Caco-2 (cell line): Measurements from ENCODE around the gene PSTK. TPM values are rescaled to one million over a fixed set of nuclear protein-coding genes. Genes with fewer than 3 reads are reported as not detected.

Experiments
- BruUV-seq: library from RNA; stranded (reverse); fragments of 400-500 nt; replicated peaks from 2 replicates; lab custom pipeline; 2021; lab: Mats Ljungman, UMichigan
- CTCF ChIA-PET: fragments of 300-600 bp; sonication (Branson Sonifier 250); formaldehyde crosslinking; loops from one replicate; lab custom pipeline; 2022; ENCODE audit warnings: antibody characterized with exemption; lab: Charles Lee
- POLR2A ChIA-PET: fragments of 300-600 bp; sonication (Branson Sonifier 250); formaldehyde crosslinking; loops from one replicate; lab custom pipeline; 2022; ENCODE audit warnings: antibody characterized with exemption; lab: Charles Lee
- DNase-seq, 2 experiments: peaks; one replicate each; pipeline versions ENCODE4 v3.0.0 to v3.0.0-alpha.2; 2020 to 2022
- H3K27me3 ChIP-seq: replicated peaks from 2 replicates; pipeline ENCODE4 v1.6.0; 2011; ENCODE audit warnings: low read length; ENCODE audit not compliant: control insufficient read depth, insufficient read depth
- H3K36me3 ChIP-seq: 2 replicates; pipeline ENCODE4 v1.5.1; 2011; ENCODE audit warnings: low read length; ENCODE audit not compliant: control insufficient read depth, insufficient read depth
- H3K4me1 ChIP-seq: fragments of 250-450 bp; sonication (Bioruptor Pico); 2 replicates; pipeline ENCODE4 v1.5.1; 2020; ENCODE audit warnings: mild to moderate bottlenecking
- H3K4me3 ChIP-seq: 2 replicates; pipeline ENCODE4 v1.5.1; 2011; ENCODE audit warnings: low read depth, mild to moderate bottlenecking, control low read depth, low read length
- H3K9me3 ChIP-seq: fragments of 250-450 bp; sonication (Bioruptor Pico); 2 replicates; pipeline ENCODE4 v1.5.1; 2020; ENCODE audit warnings: mild to moderate bottlenecking, moderate library complexity
- H3K27ac Mint-ChIP-seq: one replicate; pipeline ENCODE4 v1.8.0; 2022; ENCODE audit warnings: mixed read lengths; ENCODE audit not compliant: unreplicated experiment
- H3K27me3 Mint-ChIP-seq: one replicate; pipeline ENCODE4 v1.8.0; 2022; ENCODE audit warnings: mixed read lengths; ENCODE audit not compliant: insufficient read depth, unreplicated experiment
- H3K36me3 Mint-ChIP-seq: one replicate; pipeline ENCODE4 v1.8.0; 2022; ENCODE audit warnings: mild to moderate bottlenecking, mixed read lengths; ENCODE audit not compliant: insufficient read depth, unreplicated experiment
- H3K4me1 Mint-ChIP-seq: one replicate; pipeline ENCODE4 v1.8.0; 2022; ENCODE audit warnings: low read depth, mixed read lengths; ENCODE audit not compliant: unreplicated experiment
- H3K4me3 Mint-ChIP-seq: one replicate; pipeline ENCODE4 v1.8.0; 2022; ENCODE audit warnings: mild to moderate bottlenecking, moderate library complexity, mixed read lengths; ENCODE audit not compliant: unreplicated experiment
- H3K9me3 Mint-ChIP-seq: one replicate; pipeline ENCODE4 v1.8.0; 2022; ENCODE audit warnings: mixed read lengths; ENCODE audit not compliant: unreplicated experiment
- intact Hi-C: fragments of 100-400 bp; cut with micrococcal nuclease; formaldehyde crosslinking; loops from one replicate; pipeline ENCODE4 v1.10.0; 2022; ENCODE audit not compliant: unreplicated experiment
- total RNA-seq: library from RNA; stranded (reverse); gene quantifications from 2 replicates; pipeline ENCODE4 v1.2.3, GENCODE V29; 2022
- TF ChIP-seq, protein P1 (sequence below), 2 experiments: fragments of 200-600 bp in 1 of 2; IDR thresholded peaks; 1 replicate in 1 of 2; 2 replicates in 1 of 2; pipeline versions ENCODE4 v1.5.1 to v1.8.0; 2011 to 2022; ENCODE audit warnings: antibody characterized with exemption in 1 of 2, control low read depth in 1 of 2, inconsistent platforms in 1 of 2, low read depth in 1 of 2, low read length in 1 of 2, mild to moderate bottlenecking in 1 of 2, moderate library complexity in 1 of 2; ENCODE audit not compliant: insufficient read depth in 1 of 2, severe bottlenecking in 1 of 2, unreplicated experiment in 1 of 2

The PSTK gene
- total RNA-seq, 1 experiment from 2014 or later = 8.2 TPM

- H3K27me3 ChIP-seq = no peaks in the 10 kb centered on the region
- H3K36me3 ChIP-seq = peaks cover 3% of the 10 kb centered on the region; the same call in 1 of the 2 replicates
- no peak overlapping the region for H3K27ac Mint-ChIP-seq
- peaks cover 6% of the 10 kb centered on the region for H3K36me3 Mint-ChIP-seq
- intact Hi-C loops = no loop called here
- H3K4me1 ChIP-seq = no peaks in the 10 kb centered on the region
- BruUV-seq = no TSS peak
- ChIA-PET CTCF (no interaction called here), POLR2A (no interaction called here)
- no peaks in the 10 kb centered on the region for H3K27me3 Mint-ChIP-seq
- no peak overlapping the region for H3K4me3 ChIP-seq
- no peak overlapping the region for H3K4me3 Mint-ChIP-seq
- 0 out of 2 replicates have a peak, but pooled peaks cover 10% of the 10 kb centered on the region for H3K9me3 ChIP-seq
- H3K9me3 Mint-ChIP-seq = peaks cover 39% of the 10 kb centered on the region
- TF ChIP-seq, protein P1, sequence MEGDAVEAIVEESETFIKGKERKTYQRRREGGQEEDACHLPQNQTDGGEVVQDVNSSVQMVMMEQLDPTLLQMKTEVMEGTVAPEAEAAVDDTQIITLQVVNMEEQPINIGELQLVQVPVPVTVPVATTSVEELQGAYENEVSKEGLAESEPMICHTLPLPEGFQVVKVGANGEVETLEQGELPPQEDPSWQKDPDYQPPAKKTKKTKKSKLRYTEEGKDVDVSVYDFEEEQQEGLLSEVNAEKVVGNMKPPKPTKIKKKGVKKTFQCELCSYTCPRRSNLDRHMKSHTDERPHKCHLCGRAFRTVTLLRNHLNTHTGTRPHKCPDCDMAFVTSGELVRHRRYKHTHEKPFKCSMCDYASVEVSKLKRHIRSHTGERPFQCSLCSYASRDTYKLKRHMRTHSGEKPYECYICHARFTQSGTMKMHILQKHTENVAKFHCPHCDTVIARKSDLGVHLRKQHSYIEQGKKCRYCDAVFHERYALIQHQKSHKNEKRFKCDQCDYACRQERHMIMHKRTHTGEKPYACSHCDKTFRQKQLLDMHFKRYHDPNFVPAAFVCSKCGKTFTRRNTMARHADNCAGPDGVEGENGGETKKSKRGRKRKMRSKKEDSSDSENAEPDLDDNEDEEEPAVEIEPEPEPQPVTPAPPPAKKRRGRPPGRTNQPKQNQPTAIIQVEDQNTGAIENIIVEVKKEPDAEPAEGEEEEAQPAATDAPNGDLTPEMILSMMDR (IDR thresholded peaks at IDR 0.05; ENCODE audit: insufficient read depth in 1 of 2, low read depth in 1 of 2, low read length in 1 of 2, severe bottlenecking in 1 of 2, unreplicated experiment in 1 of 2) = no peak
- no peak for DNase-seq
- H3K4me1 Mint-ChIP-seq = no peaks in the 10 kb centered on the region
Observed at GRCh38 chr10:122968698-122969097, 11.5 kb upstream of the PSTK start.

GRCh38 chr10:122974023-122974422 is 6.2 kb upstream of the PSTK start:
- no peaks in the 10 kb centered on the region for H3K36me3 Mint-ChIP-seq
- TF ChIP-seq, protein P1 (IDR thresholded peaks at IDR 0.05; ENCODE audit: insufficient read depth in 1 of 2, low read depth in 1 of 2, low read length in 1 of 2, severe bottlenecking in 1 of 2, unreplicated experiment in 1 of 2) = no peak
- no peak for DNase-seq
- intact Hi-C loops = no loop called here
- no peak overlapping the region for H3K27ac Mint-ChIP-seq
- Histone ChIP-seq H3K27me3 (no peaks in the 10 kb centered on the region), H3K4me1 (no peaks in the 10 kb centered on the region), H3K9me3 (0 out of 2 replicates have a peak, but pooled peaks cover 2% of the 10 kb centered on the region), H3K4me3 (no peak overlapping the region), H3K36me3 (no peaks in the 10 kb centered on the region)
- H3K27me3 Mint-ChIP-seq = no peaks in the 10 kb centered on the region
- no peaks in the 10 kb centered on the region for H3K4me1 Mint-ChIP-seq
- CTCF ChIA-PET = no interaction called here
- POLR2A ChIA-PET = no interaction called here
- BruUV-seq = no TSS peak
- H3K9me3 Mint-ChIP-seq = peaks cover 5% of the 10 kb centered on the region
- H3K4me3 Mint-ChIP-seq = no peak overlapping the region

GRCh38 chr10:122974543-122975064 is 5.6 kb upstream of the PSTK start:
- Histone ChIP-seq H3K36me3 (no peaks in the 10 kb centered on the region), H3K27me3 (no peaks in the 10 kb centered on the region), H3K4me1 (no peaks in the 10 kb centered on the region), H3K4me3 (no peak overlapping the region), H3K9me3 (no peaks in the 10 kb centered on the region)
- H3K4me1 Mint-ChIP-seq = no peaks in the 10 kb centered on the region
- ChIA-PET CTCF (no interaction called here), POLR2A (no interaction called here)
- H3K36me3 Mint-ChIP-seq = no peaks in the 10 kb centered on the region
- H3K27ac Mint-ChIP-seq = no peak overlapping the region
- H3K4me3 Mint-ChIP-seq = no peak overlapping the region
- BruUV-seq = no TSS peak
- TF ChIP-seq, protein P1 (IDR thresholded peaks at IDR 0.05; ENCODE audit: insufficient read depth in 1 of 2, low read depth in 1 of 2, low read length in 1 of 2, severe bottlenecking in 1 of 2, unreplicated experiment in 1 of 2) = no peak
- no peak for DNase-seq
- intact Hi-C loops = no loop called here
- no peaks in the 10 kb centered on the region for H3K27me3 Mint-ChIP-seq
- H3K9me3 Mint-ChIP-seq = no peaks in the 10 kb centered on the region
